Activated CD4-positive, alpha-beta T cell treated with anti-CD3 and anti-CD28 coated beads, Interleukin-2, amount 10 ng/mL, durations not matched to agents 24 days and 14 days (primary cell): Measurements from ENCODE around the gene DLGAP3. TPM values are rescaled to one million over a fixed set of nuclear protein-coding genes. Genes with fewer than 3 reads are reported as not detected.
"Not testable (repeated sequence)": the region's sequence is repeated elsewhere in the genome, so short reads cannot be mapped to it uniquely, and the experiment has no call there.

ENCODE experiments used
- DNase-seq: peaks from one replicate; pipeline ENCODE4 v3.0.0; 2022
- H3K27ac Mint-ChIP-seq: one replicate; pipeline ENCODE4 v1.8.0; 2022; ENCODE audit warnings: mild to moderate bottlenecking, mixed read lengths
- H3K27me3 Mint-ChIP-seq: one replicate; pipeline ENCODE4 v1.8.0; 2022; ENCODE audit warnings: mixed read lengths
- H3K36me3 Mint-ChIP-seq: one replicate; pipeline ENCODE4 v1.8.0; 2022; ENCODE audit warnings: low read depth, mild to moderate bottlenecking, mixed read lengths
- H3K4me1 Mint-ChIP-seq: one replicate; pipeline ENCODE4 v1.8.0; 2021; ENCODE audit warnings: mixed read lengths
- H3K4me3 Mint-ChIP-seq: one replicate; pipeline ENCODE4 v1.8.0; 2022; ENCODE audit warnings: mild to moderate bottlenecking, moderate library complexity, mixed read lengths
- H3K9me3 Mint-ChIP-seq: one replicate; pipeline ENCODE4 v1.8.0; 2021; ENCODE audit warnings: mixed read lengths
- intact Hi-C: fragments of 100-400 bp; cut with micrococcal nuclease; formaldehyde crosslinking; loops from one replicate; pipeline ENCODE4 v1.15.1; 2023
- total RNA-seq: library from RNA; stranded (reverse); gene quantifications from 2 replicates; pipeline ENCODE4 v1.2.3, GENCODE V29; 2022

DLGAP3 gene
- total RNA-seq, 1 donor from 2014 or later: 0.75 TPM

DNA sequence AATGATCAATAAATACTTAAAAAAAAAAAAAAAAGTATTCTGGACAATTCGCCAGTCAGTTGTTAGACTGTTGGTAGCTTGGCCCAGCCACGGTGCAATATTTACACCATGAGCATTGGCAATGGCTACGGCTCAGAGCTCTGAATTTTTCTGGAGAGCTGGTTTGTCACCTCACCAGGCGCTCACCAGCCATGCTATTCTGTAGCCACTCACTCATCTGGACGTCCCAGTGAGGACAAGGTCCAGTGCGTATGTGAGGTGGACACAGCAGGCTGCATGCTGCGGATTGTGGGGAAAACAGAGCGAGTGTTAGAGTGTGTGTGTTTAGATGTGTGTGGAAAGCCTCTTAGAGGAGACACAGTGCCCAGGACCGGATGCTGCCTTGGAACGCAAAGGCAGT lies 19.3 kb upstream of the DLGAP3 start:
- H3K27me3 Mint-ChIP-seq, H3K36me3 Mint-ChIP-seq, H3K4me3 Mint-ChIP-seq, intact Hi-C loops, H3K27ac Mint-ChIP-seq, H3K4me1 Mint-ChIP-seq, H3K9me3 Mint-ChIP-seq, DNase-seq: not testable (repeated sequence)

DNA sequence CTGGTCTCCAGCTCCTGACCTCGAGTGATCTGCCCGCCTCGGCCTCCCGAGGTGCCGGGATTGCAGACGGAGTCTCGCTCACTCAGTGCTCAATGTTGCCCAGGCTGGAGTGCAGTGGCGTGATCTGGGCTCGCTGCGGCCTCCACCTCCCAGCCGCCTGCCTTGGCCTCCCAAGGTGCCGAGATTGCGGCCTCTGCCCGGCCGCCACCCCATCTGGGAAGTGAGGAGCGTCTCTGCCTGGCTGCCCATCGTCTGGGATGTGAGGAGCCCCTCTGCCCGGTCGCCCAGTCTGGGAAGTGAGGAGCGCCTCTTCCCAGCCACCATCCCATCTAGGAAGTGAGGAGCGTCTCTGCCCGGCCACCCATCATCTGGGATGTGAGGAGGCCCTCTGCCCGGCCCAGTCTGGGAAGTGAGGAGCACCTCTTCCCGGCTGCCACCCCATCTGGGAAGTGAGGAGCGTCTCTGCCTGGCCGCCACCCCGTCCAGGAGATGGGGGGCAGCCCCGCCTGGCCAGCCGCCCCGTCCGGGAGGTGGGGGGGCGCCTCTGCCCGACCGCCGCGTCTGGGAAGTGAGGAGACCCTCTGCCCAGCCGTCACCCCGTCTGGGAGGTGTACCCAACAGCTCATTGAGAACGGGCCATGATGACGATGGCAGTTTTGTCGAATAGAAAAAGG lies 18.3 kb upstream of the DLGAP3 start:
- H3K4me3 Mint-ChIP-seq, DNase-seq, H3K4me1 Mint-ChIP-seq, H3K36me3 Mint-ChIP-seq, H3K27me3 Mint-ChIP-seq, H3K9me3 Mint-ChIP-seq, H3K27ac Mint-ChIP-seq, intact Hi-C loops: not testable (repeated sequence)

DNA sequence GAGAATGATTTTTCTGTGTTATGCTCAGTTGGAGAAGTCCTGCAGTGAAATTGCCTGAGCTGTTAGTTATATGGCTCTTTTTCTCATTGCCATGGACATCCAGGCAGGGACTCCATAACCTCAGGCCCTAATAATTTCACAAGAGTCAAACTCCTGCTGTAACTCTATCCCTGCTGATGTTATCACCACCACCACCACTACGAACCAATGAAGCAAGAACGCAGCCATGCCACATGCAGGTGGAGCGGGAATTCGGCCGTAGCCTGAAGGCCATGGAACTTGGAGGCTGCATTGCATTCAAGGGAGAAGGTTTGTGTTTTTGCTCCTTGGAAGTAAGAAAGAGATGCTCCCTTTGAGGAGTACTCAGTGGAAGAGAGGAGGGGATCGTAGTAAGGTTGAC lies 16.8 kb upstream of the DLGAP3 start:
- intact Hi-C loops: no loop called here
- H3K4me1 Mint-ChIP-seq: no peaks in the 10 kb centered on the region
- H3K9me3 Mint-ChIP-seq: peaks cover 3% of the 10 kb centered on the region
- H3K36me3 Mint-ChIP-seq: no peaks in the 10 kb centered on the region
- H3K27me3 Mint-ChIP-seq: peaks cover 14% of the 10 kb centered on the region
- no peak overlapping the region for H3K4me3 Mint-ChIP-seq
- H3K27ac Mint-ChIP-seq: no peak overlapping the region
- no peak for DNase-seq

DNA sequence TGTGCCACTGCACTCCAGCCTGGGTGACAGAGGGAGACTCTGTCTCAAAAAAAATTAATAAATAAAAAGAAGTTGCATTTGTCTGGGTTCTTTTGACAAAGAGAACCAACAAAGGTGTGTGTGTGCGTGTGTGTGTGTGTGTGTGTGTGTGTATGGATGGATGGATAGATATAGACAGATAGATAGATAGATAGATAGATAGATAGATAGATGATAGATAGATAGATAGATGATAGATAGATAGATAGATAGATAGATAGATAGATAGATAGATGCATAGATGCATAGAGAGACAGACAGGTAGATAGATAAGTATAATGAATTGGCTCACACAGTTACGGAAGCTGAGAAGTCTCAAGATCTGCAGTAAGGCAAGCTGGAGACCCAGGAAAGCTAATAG lies 12.3 kb upstream of the DLGAP3 start:
- H3K9me3 Mint-ChIP-seq, H3K27ac Mint-ChIP-seq, H3K4me3 Mint-ChIP-seq, intact Hi-C loops, H3K36me3 Mint-ChIP-seq, H3K4me1 Mint-ChIP-seq, DNase-seq: not testable (repeated sequence)
- peaks cover 23% of the 10 kb centered on the region for H3K27me3 Mint-ChIP-seq

DNA sequence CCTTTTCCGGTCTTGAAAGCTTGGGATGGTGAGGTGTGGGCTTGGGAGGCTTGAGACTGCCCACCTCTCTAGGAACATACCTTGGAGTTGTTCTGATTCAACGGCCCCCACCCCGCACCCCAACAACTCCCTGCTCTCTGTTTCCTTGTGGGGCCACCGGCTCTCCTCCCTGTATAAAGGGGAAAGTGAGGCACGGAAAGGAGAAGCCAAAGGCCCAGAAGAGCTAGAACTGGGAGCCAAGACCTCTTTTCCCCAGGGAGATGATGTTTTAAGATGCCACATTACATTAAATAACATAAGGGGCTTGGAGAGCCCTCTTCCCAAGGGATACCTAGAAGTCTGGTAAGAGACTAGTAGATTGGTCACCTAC lies 1.2 kb upstream of the DLGAP3 start:
- H3K4me3 Mint-ChIP-seq: peak overlapping the region; percentile 36
- no peak for DNase-seq
- H3K9me3 Mint-ChIP-seq: no peaks in the 10 kb centered on the region
- no peaks in the 10 kb centered on the region for H3K36me3 Mint-ChIP-seq
- intact Hi-C loops: no loop called here
- peaks cover 67% of the 10 kb centered on the region for H3K27me3 Mint-ChIP-seq
- peaks cover 5% of the 10 kb centered on the region for H3K4me1 Mint-ChIP-seq
- H3K27ac Mint-ChIP-seq: no peak overlapping the region

DNA sequence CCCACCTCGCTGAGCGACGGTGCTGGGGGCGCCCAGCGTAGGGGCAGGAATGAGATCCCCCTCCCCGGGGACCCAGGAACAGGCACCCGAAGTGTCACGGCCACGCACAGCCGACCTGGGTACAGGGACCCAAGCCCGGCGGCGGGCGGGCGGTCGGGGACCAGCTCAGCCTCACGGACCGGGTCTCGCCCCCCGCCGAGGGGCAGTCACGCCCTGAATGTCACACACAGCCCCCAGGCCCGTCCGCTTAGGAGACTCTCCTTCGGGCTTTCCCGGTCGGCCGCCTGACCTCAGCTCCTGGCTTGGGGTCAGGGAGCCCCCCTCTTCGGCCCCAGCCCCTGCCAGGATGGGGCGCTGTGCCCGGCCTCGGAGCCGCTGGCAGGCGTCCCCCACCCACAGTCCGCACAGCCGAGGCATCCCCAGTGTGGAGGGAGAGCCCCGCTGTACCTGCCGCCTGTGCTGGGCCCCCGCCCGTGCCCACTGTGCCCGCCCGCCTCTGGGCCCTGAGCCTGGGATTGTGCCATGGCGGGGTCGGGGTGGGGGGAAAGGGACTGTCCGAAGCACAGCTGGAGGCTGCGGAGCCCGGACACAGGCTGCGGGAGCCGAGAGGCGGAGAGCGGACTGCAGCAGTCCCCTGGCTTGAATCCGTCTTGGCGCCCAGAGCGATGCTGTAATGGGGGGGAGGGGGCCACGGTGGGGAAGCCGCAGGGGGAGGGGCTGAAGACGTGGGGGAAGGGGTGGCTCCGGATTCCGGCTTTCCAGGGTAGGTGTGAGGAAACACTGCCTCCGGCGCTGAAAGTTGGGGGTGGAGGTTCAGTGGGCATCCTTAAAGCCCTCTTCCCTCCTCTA lies 627 bp upstream of the DLGAP3 start:
- H3K36me3 Mint-ChIP-seq: no peaks in the 10 kb centered on the region
- no peaks in the 10 kb centered on the region for H3K9me3 Mint-ChIP-seq
- H3K4me1 Mint-ChIP-seq: peaks cover 5% of the 10 kb centered on the region
- H3K27ac Mint-ChIP-seq: no peak overlapping the region
- peaks cover 67% of the 10 kb centered on the region for H3K27me3 Mint-ChIP-seq
- intact Hi-C loops: no loop called here
- H3K4me3 Mint-ChIP-seq: peak overlapping the region; percentile 36
- DNase-seq: no peak

- Mint-ChIP-seq H3K27ac (no peak overlapping the region), H3K27me3 (peaks cover 71% of the 10 kb centered on the region)
- DNase-seq: no peak
Measured at GRCh38 chr1:34928699-34929496, 552 bp downstream of the DLGAP3 start.

GRCh38 chr1:34928066-34928696 lies 1.3 kb downstream of the DLGAP3 start:
- intact Hi-C loops: no loop called here
- Mint-ChIP-seq H3K27me3 (peaks cover 71% of the 10 kb centered on the region), H3K4me1 (peaks cover 5% of the 10 kb centered on the region), H3K4me3 (peak overlapping the region; percentile 69), H3K36me3 (no peaks in the 10 kb centered on the region), H3K9me3 (no peaks in the 10 kb centered on the region), H3K27ac (no peak overlapping the region)
- DNase-seq: no peak

More at GRCh38 chr1:34928699-34929496, 552 bp downstream of the DLGAP3 start:
- intact Hi-C loops: no loop called here
- Mint-ChIP-seq H3K4me3 (peak overlapping the region; percentile 69), H3K36me3 (no peaks in the 10 kb centered on the region), H3K9me3 (no peaks in the 10 kb centered on the region), H3K4me1 (peaks cover 5% of the 10 kb centered on the region)

DNA sequence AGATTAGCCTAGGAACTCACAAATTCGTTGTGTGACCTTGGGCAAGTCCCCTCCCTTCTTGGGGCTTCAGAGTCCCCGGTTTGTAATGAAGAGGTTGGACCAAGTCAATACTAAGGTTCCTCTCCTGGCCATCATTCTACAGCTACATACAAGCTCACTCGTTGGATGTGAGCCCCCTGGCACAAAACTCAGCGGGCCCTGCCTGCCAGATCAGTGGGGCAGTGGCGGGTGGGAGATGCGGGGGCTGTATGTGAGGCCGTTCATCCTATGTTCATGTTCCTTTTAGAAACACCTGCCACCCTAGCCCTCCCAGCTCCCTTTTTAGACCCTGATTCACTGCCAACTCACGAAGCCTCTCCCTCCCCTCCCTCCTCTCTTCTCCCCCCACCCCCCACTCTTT lies 2.1 kb downstream of the DLGAP3 start:
- Mint-ChIP-seq H3K9me3 (no peaks in the 10 kb centered on the region), H3K27ac (no peak overlapping the region), H3K36me3 (no peaks in the 10 kb centered on the region), H3K4me1 (peaks cover 5% of the 10 kb centered on the region), H3K27me3 (peaks cover 67% of the 10 kb centered on the region), H3K4me3 (no peak overlapping the region)
- DNase-seq: no peak
- intact Hi-C loops: no loop called here

DNA sequence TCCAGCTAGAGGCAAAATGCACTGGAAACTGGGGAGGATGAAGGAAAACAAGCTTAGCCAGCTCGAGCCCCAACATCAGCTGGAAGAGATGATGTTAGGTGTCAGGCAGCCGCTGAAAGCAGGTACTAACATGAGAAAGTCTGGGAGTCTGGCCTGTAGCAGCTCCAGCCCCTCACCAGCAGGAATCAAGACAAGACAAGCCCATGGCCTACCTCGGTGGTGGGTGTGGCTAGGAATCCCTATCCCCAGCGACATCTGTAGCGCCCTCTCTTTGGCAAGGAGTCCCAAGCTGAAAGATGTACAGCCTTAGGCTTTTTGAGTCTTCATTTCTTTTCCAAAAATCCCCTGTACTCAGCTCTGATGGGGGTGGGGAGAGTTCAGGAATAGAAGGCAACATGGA lies 2.6 kb downstream of the DLGAP3 start:
- Mint-ChIP-seq H3K9me3 (no peaks in the 10 kb centered on the region), H3K27me3 (peaks cover 63% of the 10 kb centered on the region), H3K27ac (no peak overlapping the region), H3K4me3 (no peak overlapping the region), H3K36me3 (no peaks in the 10 kb centered on the region), H3K4me1 (peaks cover 5% of the 10 kb centered on the region)
- no peak for DNase-seq
- intact Hi-C loops: no loop called here

GRCh38 chr1:34926156-34926555 lies 3.3 kb downstream of the DLGAP3 start:
- H3K4me1 Mint-ChIP-seq: peaks cover 5% of the 10 kb centered on the region
- no peaks in the 10 kb centered on the region for H3K36me3 Mint-ChIP-seq
- peaks cover 59% of the 10 kb centered on the region for H3K27me3 Mint-ChIP-seq
- H3K27ac Mint-ChIP-seq: no peak overlapping the region
- intact Hi-C loops: no loop called here
- H3K4me3 Mint-ChIP-seq: no peak overlapping the region
- no peak for DNase-seq
- H3K9me3 Mint-ChIP-seq: no peaks in the 10 kb centered on the region

- DNase-seq: no peak
- H3K9me3 Mint-ChIP-seq: no peaks in the 10 kb centered on the region
- intact Hi-C loops: no loop called here
- H3K27ac Mint-ChIP-seq: no peak overlapping the region
- no peak overlapping the region for H3K4me3 Mint-ChIP-seq
- no peaks in the 10 kb centered on the region for H3K36me3 Mint-ChIP-seq
- H3K27me3 Mint-ChIP-seq: peaks cover 55% of the 10 kb centered on the region
- peaks cover 5% of the 10 kb centered on the region for H3K4me1 Mint-ChIP-seq
Measured at GRCh38 chr1:34925730-34926129, 3.7 kb downstream of the DLGAP3 start.

DNA sequence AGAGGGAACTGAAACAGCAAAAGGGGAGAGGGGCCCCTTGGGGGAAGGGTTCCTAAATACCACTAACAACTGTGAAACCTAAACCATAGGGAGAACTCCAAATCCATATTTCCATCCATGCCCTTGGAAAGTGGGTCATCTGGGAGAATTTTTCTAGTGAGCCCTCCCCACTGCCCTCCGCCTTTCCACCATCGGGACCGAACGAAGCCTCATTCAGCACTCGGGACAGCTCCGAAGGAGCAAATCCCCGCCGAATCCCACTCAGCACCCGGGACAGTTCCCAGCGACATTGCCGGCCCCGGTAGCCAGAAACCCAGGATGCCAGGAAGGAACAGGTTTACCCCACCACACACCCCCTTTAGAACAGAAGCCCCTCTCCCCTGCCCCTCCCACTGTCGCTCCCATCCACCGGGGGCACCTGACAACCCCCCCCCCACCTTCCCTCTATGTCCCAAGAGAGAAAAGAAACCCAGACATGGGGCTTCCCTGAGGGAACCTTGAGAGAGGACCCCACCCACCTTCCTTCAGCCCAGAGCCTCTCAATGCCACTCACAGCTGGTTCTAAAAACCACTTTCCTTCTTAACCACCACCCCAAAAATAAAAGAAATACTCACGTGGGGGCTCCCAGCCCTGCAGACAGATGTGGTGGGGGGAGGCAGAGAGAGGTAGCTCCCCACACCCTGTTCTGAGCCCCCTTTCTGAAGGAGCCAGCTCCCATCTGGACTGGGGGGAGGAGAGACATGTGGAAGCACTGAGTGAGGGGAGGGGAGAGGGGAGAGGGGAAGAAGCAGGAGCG lies 4.5 kb downstream of the DLGAP3 start:
- Mint-ChIP-seq H3K4me3 (no peak overlapping the region), H3K4me1 (peaks cover 5% of the 10 kb centered on the region), H3K36me3 (no peaks in the 10 kb centered on the region), H3K27me3 (peaks cover 56% of the 10 kb centered on the region), H3K27ac (no peak overlapping the region), H3K9me3 (no peaks in the 10 kb centered on the region)
- DNase-seq: peak; percentile 86
- intact Hi-C loops: no loop called here
